SK-N-SH (cell line): ENCODE measurements around the gene DPM2. TPM values are rescaled to one million over a fixed set of nuclear protein-coding genes. Genes with fewer than 3 reads are reported as not detected.

Source experiments
- CTCF ChIA-PET: fragments of 300-600, 350-600 bp; formaldehyde crosslinking; extraction: SDS; loops from one replicate; lab custom pipeline; 2021; lab: Yijun Ruan, JAX
- POLR2A ChIA-PET: fragments of 350-600 bp; sonication (Branson Sonifier 250); formaldehyde crosslinking; extraction: SDS; loops from one replicate; lab custom pipeline; 2020; ENCODE audit warnings: antibody characterized with exemption, inconsistent platforms; lab: Yijun Ruan, JAX
- DNase-seq: peaks from one replicate; pipeline ENCODE4 v3.0.0; 2012
- H2AFZ ChIP-seq: fragments of 200-600 bp; sonication (generic); 2 replicates; pipeline ENCODE4 v1.8.1; 2016; ENCODE audit warnings: antibody characterized with exemption, mild to moderate bottlenecking, low read depth
- H3F3A ChIP-seq: fragments of 200-600 bp; sonication (generic); replicated peaks from 2 replicates; pipeline ENCODE3; 2016; ENCODE audit warnings: antibody characterized with exemption, mild to moderate bottlenecking; ENCODE audit not compliant: insufficient read depth
- H3K27ac ChIP-seq, 2 experiments: fragments of 200-500 bp in 1 of 2; fragments of 200-600 bp in 1 of 2; sonication (Bioruptor generic) in 1 of 2; sonication (generic), shearing (Covaris generic) in 1 of 2; 2 replicates each; pipeline versions ENCODE4 v1.5.1 to v1.6.1; 2014 to 2016; ENCODE audit warnings: low read depth in 2 of 2, inconsistent platforms in 1 of 2, low read length in 1 of 2, mild to moderate bottlenecking in 1 of 2, mixed read lengths in 1 of 2
- H3K27me3 ChIP-seq: fragments of 200-600 bp; sonication (generic), shearing (Covaris generic); 2 replicates; pipeline ENCODE4 v1.6.1; 2016; ENCODE audit warnings: mixed run types; ENCODE audit not compliant: insufficient read depth
- H3K36me3 ChIP-seq, 2 experiments: fragments of 200-500 bp in 1 of 2; fragments of 200-600 bp in 1 of 2; sonication (Bioruptor generic) in 1 of 2; sonication (generic) in 1 of 2; replicated peaks in 1 of 2; 2 replicates each; pipeline versions ENCODE3 to v1.5.1; 2014 to 2016; ENCODE audit warnings: low read length in 1 of 2, mild to moderate bottlenecking in 1 of 2; ENCODE audit not compliant: insufficient read depth in 2 of 2, control insufficient read depth in 1 of 2
- H3K4me1 ChIP-seq, 2 experiments: fragments of 200-500 bp in 1 of 2; fragments of 200-600 bp in 1 of 2; sonication (Bioruptor generic) in 1 of 2; sonication (generic), shearing (Covaris generic) in 1 of 2; 2 replicates each; pipeline versions ENCODE4 v1.5.1 to v1.6.1; 2014 to 2016; ENCODE audit warnings: low read depth in 1 of 2, low read length in 1 of 2, mixed run types in 1 of 2; ENCODE audit not compliant: insufficient read depth in 2 of 2, control insufficient read depth in 1 of 2
- H3K4me2 ChIP-seq: fragments of 200-600 bp; sonication (generic), shearing (Covaris generic); 2 replicates; pipeline ENCODE4 v1.6.1; 2017; ENCODE audit warnings: mixed run types
- H3K4me3 ChIP-seq, 2 experiments: fragments of 200-500 bp in 1 of 2; fragments of 200-600 bp in 1 of 2; sonication (Bioruptor generic) in 1 of 2; sonication (generic), shearing (Covaris generic) in 1 of 2; 2 replicates each; pipeline versions ENCODE4 v1.5.1 to v1.8.1; 2014 to 2016; ENCODE audit warnings: low read depth in 2 of 2, inconsistent platforms in 1 of 2, low read length in 1 of 2, mild to moderate bottlenecking in 1 of 2, mixed read lengths in 1 of 2, moderate library complexity in 1 of 2
- H3K79me2 ChIP-seq: fragments of 200-600 bp; sonication (generic); 2 replicates; pipeline ENCODE4 v1.8.1; 2017; ENCODE audit warnings: mild to moderate bottlenecking; ENCODE audit not compliant: insufficient read depth
- H3K9ac ChIP-seq: fragments of 200-600 bp; sonication (generic); 2 replicates; pipeline ENCODE4 v1.6.1; 2017; ENCODE audit warnings: mixed run types
- H3K9me2 ChIP-seq: fragments of 200-600 bp; sonication (generic); 2 replicates; pipeline ENCODE4 v1.6.1; 2017; ENCODE audit warnings: mixed run types
- H3K9me3 ChIP-seq: fragments of 200-600 bp; sonication (generic); 2 replicates; pipeline ENCODE4 v1.6.1; 2017; ENCODE audit warnings: mixed run types, mild to moderate bottlenecking, moderate library complexity
- H4K20me1 ChIP-seq: fragments of 200-600 bp; sonication (generic); 2 replicates; pipeline ENCODE4 v1.6.1; 2017; ENCODE audit warnings: mild to moderate bottlenecking, mixed run types; ENCODE audit not compliant: insufficient read depth
- CHD2 ChIP-seq: fragments of 150-350 bp; IDR thresholded peaks from 2 replicates; pipeline ENCODE4 v1.6.1; 2018; ENCODE audit warnings: low read length; ENCODE audit not compliant: partially characterized antibody
- EP300 ChIP-seq, 2 experiments: IDR thresholded peaks; 2 replicates each; pipeline versions ENCODE4 v1.4.0 to v1.6.1; 2012; ENCODE audit warnings: borderline replicate concordance in 1 of 2, low read depth in 1 of 2, low read length in 1 of 2
- MEF2A ChIP-seq: IDR thresholded peaks from 2 replicates; pipeline ENCODE4 v1.4.0; 2012; ENCODE audit warnings: low read depth, borderline replicate concordance
- POLR2AphosphoS5 ChIP-seq: IDR thresholded peaks from 2 replicates; pipeline ENCODE4 v1.6.1; 2012; ENCODE audit warnings: low read depth, low read length
- RAD21 ChIP-seq: IDR thresholded peaks from 2 replicates; pipeline ENCODE4 v1.6.1; 2012; ENCODE audit warnings: mild to moderate bottlenecking, low read length
- REST ChIP-seq: IDR thresholded peaks from 2 replicates; pipeline ENCODE4 v1.6.1; 2012; ENCODE audit warnings: mild to moderate bottlenecking, low read depth, low read length, moderate library complexity
- SIN3A ChIP-seq: IDR thresholded peaks from 2 replicates; pipeline ENCODE4 v1.6.1; 2012; ENCODE audit warnings: low read depth, mild to moderate bottlenecking, low read length, moderate library complexity, borderline replicate concordance
- SMC3 ChIP-seq: IDR thresholded peaks from 2 replicates; pipeline ENCODE4 v1.6.1; 2012; ENCODE audit warnings: low read depth, low read length, improper control_type of control experiment
- WGBS: methylation state at CpG from one replicate; pipeline ENCODE4 v1.1.6; 2017; ENCODE audit warnings: low lambda C conversion rate; 5-methylcytosine and 5-hydroxymethylcytosine counted together
- polyA plus RNA-seq, 3 experiments: library from polyadenylated mRNA; depleted of rRNA; stranded (reverse); fragments of >200 nt; gene quantifications; 2 replicates each; pipeline ENCODE4 v1.2.3, GENCODE V29; 2012
- TF ChIP-seq, protein P1 (sequence below): fragments of 200-600 bp; sonication (generic); IDR thresholded peaks from 2 replicates; pipeline ENCODE4 v1.6.1; 2017; ENCODE audit warnings: antibody characterized with exemption, mild to moderate bottlenecking, moderate library complexity
- TF ChIP-seq, protein P2 (sequence below): fragments of 150-350 bp; IDR thresholded peaks from 2 replicates; pipeline ENCODE4 v1.6.1; 2016; ENCODE audit warnings: mild to moderate bottlenecking, low read depth, low read length

The DPM2 gene
- polyA plus RNA-seq, 1 of the 3 experiments (the other 2 are of a cell fraction), result 106 TPM

GRCh38 chr9:127943011-127943662 is 5.5 kb upstream of the DPM2 start:
- no peaks in the 10 kb centered on the region for H3K9me2 ChIP-seq
- no peak for TF ChIP-seq POLR2AphosphoS5
- TF ChIP-seq SIN3A, result no peak
- TF ChIP-seq RAD21, result no peak
- TF ChIP-seq REST, result no peak
- TF ChIP-seq MEF2A, result no peak
- peak overlapping the region in 1 of 2 experiments; percentile 11; a peak in 1 of 4 replicates for H3K27ac ChIP-seq
- ChIA-PET CTCF (interaction anchor here (0.6 to 10.3 kb wide), 56 partner anchors 9 to 296 kb away, joined by 3 to 219 read pairs (median 6); partner anchors contain the start of genes EEIG1, NAIF1, PIP5KL1 and PTGES2), POLR2A (interaction anchor here (0.8 to 1.3 kb wide), 4 partner anchors 12 to 38 kb away, joined by 3 to 5 read pairs (median 4); partner anchors contain the start of gene PIP5KL1)
- no peaks in the 10 kb centered on the region; the same call in 1 of the 2 replicates for H3K79me2 ChIP-seq
- peaks cover 0 to 46% of the 10 kb centered on the region in 2 experiments; a peak in 1 of 4 replicates for H3K4me1 ChIP-seq
- H3K9ac ChIP-seq, result no peak overlapping the region
- DNase-seq, result no peak
- H2AFZ ChIP-seq, result no peak overlapping the region
- peaks cover 4 to 52% of the 10 kb centered on the region in 2 experiments for H3K36me3 ChIP-seq
- H3F3A ChIP-seq, result peaks cover 3% of the 10 kb centered on the region
- 67% methylated on average over 13 of the region's 14 CpGs for WGBS
- no peak overlapping the region for H3K4me2 ChIP-seq
- no peaks in the 10 kb centered on the region for H3K9me3 ChIP-seq
- H3K27me3 ChIP-seq, result no peaks in the 10 kb centered on the region
- H3K4me3 ChIP-seq, result no peak overlapping the region; a peak in 1 of 4 replicates
- peaks cover 7% of the 10 kb centered on the region; the same call in 1 of the 2 replicates for H4K20me1 ChIP-seq

DNA sequence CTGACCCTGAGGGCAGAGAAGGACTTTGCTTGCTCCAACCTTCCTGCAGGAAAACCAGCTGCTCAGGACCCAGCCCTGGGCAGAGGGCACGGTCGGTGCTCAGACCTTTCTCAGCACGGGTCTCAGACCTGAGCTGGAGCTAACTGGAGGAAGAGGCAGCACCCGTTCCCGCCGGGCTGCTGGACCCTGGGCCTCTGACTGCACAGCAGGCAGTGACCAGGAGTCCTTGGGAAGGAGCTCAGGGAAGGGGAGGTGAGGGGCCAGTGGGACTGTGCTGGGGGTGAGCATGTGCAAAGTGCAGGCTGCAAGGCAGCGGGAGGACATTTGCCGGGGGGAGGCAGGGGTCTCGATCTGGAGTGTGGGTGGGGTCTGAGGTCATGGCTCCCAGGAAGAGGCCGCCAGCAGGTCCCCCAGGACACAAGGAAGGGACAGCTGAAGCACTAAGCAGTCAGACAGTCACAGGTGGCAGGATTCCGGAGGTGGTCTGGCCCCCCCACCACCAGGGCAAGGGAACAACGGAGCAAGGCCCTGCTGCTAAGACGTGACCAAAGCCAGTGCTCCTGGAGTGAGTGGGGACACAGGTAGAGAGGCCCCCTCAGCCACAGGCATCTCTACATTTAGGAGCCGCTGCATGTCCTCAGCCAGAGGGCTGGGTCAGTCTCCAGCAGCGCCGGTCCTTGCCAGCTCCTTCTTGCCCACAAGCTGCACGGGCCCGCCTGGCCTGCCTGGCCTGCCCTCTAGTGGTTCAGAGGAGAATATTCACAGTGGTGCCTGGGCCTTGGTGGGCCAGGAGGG is 4.8 kb upstream of the DPM2 start:
- ChIA-PET POLR2A (interaction anchor here (1.2 to 1.3 kb wide), 3 partner anchors 12 to 30 kb away, joined by 3 to 5 read pairs (median 4); partner anchors contain the start of gene PIP5KL1), CTCF (interaction anchor here (0.6 to 10.3 kb wide), 39 partner anchors 9 to 298 kb away, joined by 3 to 219 read pairs (median 6); partner anchors contain the start of genes EEIG1, NAIF1, PIP5KL1 and SLC25A25)
- no peak overlapping the region for H2AFZ ChIP-seq

More for the DNA sequence above, 4.8 kb upstream of the DPM2 start:
- no peaks in the 10 kb centered on the region for H3K9me2 ChIP-seq
- H3K4me1 ChIP-seq, result peaks cover 0 to 43% of the 10 kb centered on the region in 2 experiments; a peak in 1 of 4 replicates
- H3K79me2 ChIP-seq, result peaks cover 3% of the 10 kb centered on the region
- H4K20me1 ChIP-seq, result peaks cover 7% of the 10 kb centered on the region; the same call in 1 of the 2 replicates
- H3K4me2 ChIP-seq, result no peak overlapping the region
- no peaks in the 10 kb centered on the region for H3K27me3 ChIP-seq
- no peak overlapping the region; a peak in 1 of 4 replicates for H3K4me3 ChIP-seq
- H3F3A ChIP-seq, result peaks cover 3% of the 10 kb centered on the region
- H3K9ac ChIP-seq, result no peak overlapping the region
- peak; percentile 59 for TF ChIP-seq RAD21
- TF ChIP-seq SMC3, result peak; percentile 53
- TF ChIP-seq, protein P1, sequence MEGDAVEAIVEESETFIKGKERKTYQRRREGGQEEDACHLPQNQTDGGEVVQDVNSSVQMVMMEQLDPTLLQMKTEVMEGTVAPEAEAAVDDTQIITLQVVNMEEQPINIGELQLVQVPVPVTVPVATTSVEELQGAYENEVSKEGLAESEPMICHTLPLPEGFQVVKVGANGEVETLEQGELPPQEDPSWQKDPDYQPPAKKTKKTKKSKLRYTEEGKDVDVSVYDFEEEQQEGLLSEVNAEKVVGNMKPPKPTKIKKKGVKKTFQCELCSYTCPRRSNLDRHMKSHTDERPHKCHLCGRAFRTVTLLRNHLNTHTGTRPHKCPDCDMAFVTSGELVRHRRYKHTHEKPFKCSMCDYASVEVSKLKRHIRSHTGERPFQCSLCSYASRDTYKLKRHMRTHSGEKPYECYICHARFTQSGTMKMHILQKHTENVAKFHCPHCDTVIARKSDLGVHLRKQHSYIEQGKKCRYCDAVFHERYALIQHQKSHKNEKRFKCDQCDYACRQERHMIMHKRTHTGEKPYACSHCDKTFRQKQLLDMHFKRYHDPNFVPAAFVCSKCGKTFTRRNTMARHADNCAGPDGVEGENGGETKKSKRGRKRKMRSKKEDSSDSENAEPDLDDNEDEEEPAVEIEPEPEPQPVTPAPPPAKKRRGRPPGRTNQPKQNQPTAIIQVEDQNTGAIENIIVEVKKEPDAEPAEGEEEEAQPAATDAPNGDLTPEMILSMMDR, result peak; percentile 84
- TF ChIP-seq EP300 (IDR thresholded peaks at IDR 0.05; ENCODE audit: borderline replicate concordance in 1 of 2, low read depth in 1 of 2, low read length in 1 of 2), result no peak
- peak; percentile 38 for TF ChIP-seq CHD2
- TF ChIP-seq, protein P2, sequence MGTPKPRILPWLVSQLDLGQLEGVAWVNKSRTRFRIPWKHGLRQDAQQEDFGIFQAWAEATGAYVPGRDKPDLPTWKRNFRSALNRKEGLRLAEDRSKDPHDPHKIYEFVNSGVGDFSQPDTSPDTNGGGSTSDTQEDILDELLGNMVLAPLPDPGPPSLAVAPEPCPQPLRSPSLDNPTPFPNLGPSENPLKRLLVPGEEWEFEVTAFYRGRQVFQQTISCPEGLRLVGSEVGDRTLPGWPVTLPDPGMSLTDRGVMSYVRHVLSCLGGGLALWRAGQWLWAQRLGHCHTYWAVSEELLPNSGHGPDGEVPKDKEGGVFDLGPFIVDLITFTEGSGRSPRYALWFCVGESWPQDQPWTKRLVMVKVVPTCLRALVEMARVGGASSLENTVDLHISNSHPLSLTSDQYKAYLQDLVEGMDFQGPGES, result no peak
- DNase-seq, result peak; percentile 88
- 79% methylated on average over 11 of the region's 18 CpGs for WGBS
- no peaks in the 10 kb centered on the region for H3K9me3 ChIP-seq
- H3K36me3 ChIP-seq, result peaks cover 4 to 48% of the 10 kb centered on the region in 2 experiments
- peak overlapping the region in 1 of 2 experiments; percentile 75; a peak in 2 of 4 replicates for H3K27ac ChIP-seq
